Measurements from ENCODE around the gene MRPL30. TPM values are rescaled to one million over a fixed set of nuclear protein-coding genes. Genes with fewer than 3 reads are reported as not detected.

MRPL30 gene
- total and polyA plus RNA-seq, 2 donors (not counting 3 experiments of a cell fraction or from before 2014, with no cell fraction given): 14.7 to 28.4 TPM

- H2AFZ ChIP-seq (ENCODE audit: low read depth, low read length): no peak overlapping the region
- H3K4me2 ChIP-seq (ENCODE audit: insufficient read depth, low read length): no peak overlapping the region
- no TSS peak for BruUV-seq (replicated peaks)
- no peak overlapping the region for H3K27ac ChIP-seq (ENCODE audit: insufficient read depth, low read depth, low read length)
- H3K79me2 ChIP-seq (ENCODE audit: control insufficient read depth, insufficient read depth, low read length): no peaks in the 10 kb centered on the region
- H3K36me3 ChIP-seq (ENCODE audit: control insufficient read depth in 2 of 2, extremely low read depth in 1 of 2, insufficient read depth in 2 of 2, low read length in 2 of 2): peaks cover 0 to 6% of the 10 kb centered on the region in 2 experiments
- H3K4me3 ChIP-seq (replicated peaks in 1 of 3; ENCODE audit: insufficient read depth in 1 of 3, low read depth in 1 of 3, low read length in 3 of 3): no peak overlapping the region
- FAIRE-seq (no peak), DNase-seq (ENCODE audit: low read depth, low spot score) (no peak)
- H3K9me1 ChIP-seq (replicated peaks; ENCODE audit: control insufficient read depth, extremely low read depth, insufficient read depth, low read length): no peaks in the 10 kb centered on the region
- POLR2A ChIA-PET: no interaction called here
- no peaks in the 10 kb centered on the region for H3K27me3 ChIP-seq (ENCODE audit: control insufficient read depth in 2 of 2, insufficient read depth in 2 of 2, low read length in 2 of 2)
- CTCF ChIA-PET: no interaction called here
- H3K4me1 ChIP-seq (ENCODE audit: control insufficient read depth, extremely low read depth, insufficient read depth, low read length): no peaks in the 10 kb centered on the region
- no peaks in the 10 kb centered on the region for H4K20me1 ChIP-seq (replicated peaks; ENCODE audit: control insufficient read depth, extremely low read depth, insufficient read depth, low read length)
- H3K9ac ChIP-seq (replicated peaks; ENCODE audit: extremely low read depth, insufficient read depth, low read length): no peak overlapping the region
- dilution Hi-C loops (cut with MboI; ENCODE audit: extremely low pct_ligation_motif_present, low sequenced_read_pairs) (no loop called here), intact Hi-C loops (cut with micrococcal nuclease) (no loop called here)
- no peaks in the 10 kb centered on the region for H3K9me3 ChIP-seq (replicated peaks; ENCODE audit: control insufficient read depth, insufficient read depth, low read length)
- TF ChIP-seq FOS (IDR thresholded peaks at IDR 0.05; ENCODE audit: borderline replicate concordance, insufficient read depth, low read length) (no peak), CTCF (IDR thresholded peaks at IDR 0.05; ENCODE audit: extremely low read depth in 1 of 2, insufficient read depth in 1 of 2, low read depth in 1 of 2, low read length in 2 of 2) (no peak), POLR2AphosphoS5 (IDR thresholded peaks at IDR 0.05; ENCODE audit: insufficient read depth, low read depth, low read length) (no peak), MAX (IDR thresholded peaks at IDR 0.05; ENCODE audit: insufficient read depth, insufficient read length) (no peak), MYC (IDR thresholded peaks at IDR 0.05; ENCODE audit: low read depth, low read length) (no peak), POLR2A (IDR thresholded peaks at IDR 0.05; ENCODE audit: low read depth, low read length) (no peak), EZH2 (IDR thresholded peaks at IDR 0.05; ENCODE audit: borderline replicate concordance, low read depth, low read length, severe bottlenecking) (no peak)
Observed at GRCh38 chr2:99198103-99198841, 17.3 kb downstream of the MRPL30 start.
